ENCODE data around the gene MTA3. TPM values are rescaled to one million over a fixed set of nuclear protein-coding genes. Genes with fewer than 3 reads are reported as not detected.

Gene MTA3
- total and polyA plus RNA-seq, 9 of the 15 experiments (the other 6 are each of a cell fraction or from before 2014, with no cell fraction given) = 12.4 to 39.6 (median 23.5) TPM

- Histone ChIP-seq H3K27ac (ENCODE audit: extremely low read depth, low read depth, low read length) (no peak overlapping the region), H2AFZ (ENCODE audit: low read depth, low read length) (no peak overlapping the region), H3K27me3 (ENCODE audit: control insufficient read depth in 2 of 2, insufficient read depth in 2 of 2, low read length in 2 of 2) (peaks cover 4 to 17% of the 10 kb centered on the region in 2 experiments; a peak in 2 of 5 replicates), H3K9me1 (ENCODE audit: control insufficient read depth, insufficient read depth, low read length) (no peaks in the 10 kb centered on the region), H3K9me3 (replicated peaks; ENCODE audit: control insufficient read depth, insufficient read depth, low read depth, low read length) (no peaks in the 10 kb centered on the region), H3K4me2 (ENCODE audit: insufficient read depth, low read length) (no peak overlapping the region), H3K4me1 (replicated peaks in 1 of 2; ENCODE audit: control insufficient read depth in 2 of 2, insufficient read depth in 2 of 2, low read length in 2 of 2) (no peaks in the 10 kb centered on the region; a peak in 1 of 5 replicates), H3K4me3 (no peak overlapping the region), H3K79me2 (ENCODE audit: control insufficient read depth, insufficient read depth, low read length) (no peaks in the 10 kb centered on the region), H3K36me3 (ENCODE audit: control insufficient read depth, insufficient read depth, low read length) (no peaks in the 10 kb centered on the region), H4K20me1 (replicated peaks; ENCODE audit: control insufficient read depth, insufficient read depth, low read length) (no peaks in the 10 kb centered on the region), H3K9ac (ENCODE audit: insufficient read depth in 1 of 2, low read depth in 2 of 2, low read length in 2 of 2) (no peak overlapping the region)
- WGBS (ENCODE audit: insufficient coverage, low coverage, missing lambda C conversion rate) = 4% methylated on average over 4 of the region's 4 CpGs
- CTCF ChIA-PET (ENCODE audit: low intra/inter-chr PET ratio) = no interaction called here
- FAIRE-seq = no peak
- in situ Hi-C loops (cut with MboI) (no loop called here), intact Hi-C loops (cut with micrococcal nuclease) (no loop called here)
- ATAC-seq = no peak
- no TSS peak for BruUV-seq (replicated peaks)
- POLR2A ChIA-PET = interaction anchor here (2.6 kb wide), 1 partner anchor 12 kb away, joined by 8 read pairs; no protein-coding TSS in a partner anchor
- DNase-seq (ENCODE audit: extremely low read depth in 1 of 4, low spot score in 3 of 4) = no peak
- TF ChIP-seq KAT8 (IDR thresholded peaks at IDR 0.05; ENCODE audit: low read depth) (no peak), HDGF (IDR thresholded peaks at IDR 0.05) (no peak), SUPT5H (IDR thresholded peaks at IDR 0.05) (no peak), ZNF586 (CRISPR knock-in tag; conservative IDR thresholded peaks at IDR 0.05) (no peak), HMGXB4 (CRISPR knock-in tag; IDR thresholded peaks at IDR 0.05) (no peak), FOXP1 (CRISPR knock-in tag; IDR thresholded peaks at IDR 0.05) (no peak), SIX5 (IDR thresholded peaks at IDR 0.05; ENCODE audit: borderline replicate concordance in 1 of 2, insufficient read depth in 1 of 2, low read depth in 1 of 2, low read length in 2 of 2) (no peak), TAF7 (tag; IDR thresholded peaks at IDR 0.05) (no peak), ZNF124 (CRISPR knock-in tag; IDR thresholded peaks at IDR 0.05) (no peak), IRF2 (CRISPR knock-in tag; IDR thresholded peaks at IDR 0.05) (no peak), GMEB1 (CRISPR knock-in tag; IDR thresholded peaks at IDR 0.05) (no peak), HDAC1 (IDR thresholded peaks at IDR 0.05) (no peak), ZNF668 (CRISPR knock-in tag; IDR thresholded peaks at IDR 0.05) (no peak), PTRF (tag; IDR thresholded peaks at IDR 0.05) (no peak), ZNF444 (CRISPR knock-in tag; IDR thresholded peaks at IDR 0.05) (no peak)
- TF ChIP-seq, protein P1, sequence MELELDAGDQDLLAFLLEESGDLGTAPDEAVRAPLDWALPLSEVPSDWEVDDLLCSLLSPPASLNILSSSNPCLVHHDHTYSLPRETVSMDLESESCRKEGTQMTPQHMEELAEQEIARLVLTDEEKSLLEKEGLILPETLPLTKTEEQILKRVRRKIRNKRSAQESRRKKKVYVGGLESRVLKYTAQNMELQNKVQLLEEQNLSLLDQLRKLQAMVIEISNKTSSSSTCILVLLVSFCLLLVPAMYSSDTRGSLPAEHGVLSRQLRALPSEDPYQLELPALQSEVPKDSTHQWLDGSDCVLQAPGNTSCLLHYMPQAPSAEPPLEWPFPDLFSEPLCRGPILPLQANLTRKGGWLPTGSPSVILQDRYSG (tag; conservative IDR thresholded peaks at IDR 0.05; ENCODE audit: low read depth) = no peak
These were observed 232.9 kb downstream of the MTA3 start for GRCh38 chr2:42801381-42801780.

All from K562 (cell line).